SK-N-SH (cell line): Measurements from ENCODE around the gene SFMBT2. TPM values are rescaled to one million over a fixed set of nuclear protein-coding genes. Genes with fewer than 3 reads are reported as not detected.

Experiments used
- CTCF ChIA-PET: fragments of 300-600, 350-600 bp; formaldehyde crosslinking; extraction: SDS; loops from one replicate; lab custom pipeline; 2021; lab: Yijun Ruan, JAX
- POLR2A ChIA-PET: fragments of 350-600 bp; sonication (Branson Sonifier 250); formaldehyde crosslinking; extraction: SDS; loops from one replicate; lab custom pipeline; 2020; ENCODE audit warnings: antibody characterized with exemption, inconsistent platforms; lab: Yijun Ruan, JAX
- DNase-seq: peaks from one replicate; pipeline ENCODE4 v3.0.0; 2012
- H2AFZ ChIP-seq: fragments of 200-600 bp; sonication (generic); 2 replicates; pipeline ENCODE4 v1.8.1; 2016; ENCODE audit warnings: antibody characterized with exemption, mild to moderate bottlenecking, low read depth
- H3F3A ChIP-seq: fragments of 200-600 bp; sonication (generic); replicated peaks from 2 replicates; pipeline ENCODE3; 2016; ENCODE audit warnings: antibody characterized with exemption, mild to moderate bottlenecking; ENCODE audit not compliant: insufficient read depth
- H3K27ac ChIP-seq, 2 experiments: fragments of 200-500 bp in 1 of 2; fragments of 200-600 bp in 1 of 2; sonication (Bioruptor generic) in 1 of 2; sonication (generic), shearing (Covaris generic) in 1 of 2; 2 replicates each; pipeline versions ENCODE4 v1.5.1 to v1.6.1; 2014 to 2016; ENCODE audit warnings: low read depth in 2 of 2, inconsistent platforms in 1 of 2, low read length in 1 of 2, mild to moderate bottlenecking in 1 of 2, mixed read lengths in 1 of 2
- H3K27me3 ChIP-seq: fragments of 200-600 bp; sonication (generic), shearing (Covaris generic); 2 replicates; pipeline ENCODE4 v1.6.1; 2016; ENCODE audit warnings: mixed run types; ENCODE audit not compliant: insufficient read depth
- H3K36me3 ChIP-seq, 2 experiments: fragments of 200-500 bp in 1 of 2; fragments of 200-600 bp in 1 of 2; sonication (Bioruptor generic) in 1 of 2; sonication (generic) in 1 of 2; replicated peaks in 1 of 2; 2 replicates each; pipeline versions ENCODE3 to v1.5.1; 2014 to 2016; ENCODE audit warnings: low read length in 1 of 2, mild to moderate bottlenecking in 1 of 2; ENCODE audit not compliant: insufficient read depth in 2 of 2, control insufficient read depth in 1 of 2
- H3K4me1 ChIP-seq, 2 experiments: fragments of 200-500 bp in 1 of 2; fragments of 200-600 bp in 1 of 2; sonication (Bioruptor generic) in 1 of 2; sonication (generic), shearing (Covaris generic) in 1 of 2; 2 replicates each; pipeline versions ENCODE4 v1.5.1 to v1.6.1; 2014 to 2016; ENCODE audit warnings: low read depth in 1 of 2, low read length in 1 of 2, mixed run types in 1 of 2; ENCODE audit not compliant: insufficient read depth in 2 of 2, control insufficient read depth in 1 of 2
- H3K4me2 ChIP-seq: fragments of 200-600 bp; sonication (generic), shearing (Covaris generic); 2 replicates; pipeline ENCODE4 v1.6.1; 2017; ENCODE audit warnings: mixed run types
- H3K4me3 ChIP-seq, 2 experiments: fragments of 200-500 bp in 1 of 2; fragments of 200-600 bp in 1 of 2; sonication (Bioruptor generic) in 1 of 2; sonication (generic), shearing (Covaris generic) in 1 of 2; 2 replicates each; pipeline versions ENCODE4 v1.5.1 to v1.8.1; 2014 to 2016; ENCODE audit warnings: low read depth in 2 of 2, inconsistent platforms in 1 of 2, low read length in 1 of 2, mild to moderate bottlenecking in 1 of 2, mixed read lengths in 1 of 2, moderate library complexity in 1 of 2
- H3K79me2 ChIP-seq: fragments of 200-600 bp; sonication (generic); 2 replicates; pipeline ENCODE4 v1.8.1; 2017; ENCODE audit warnings: mild to moderate bottlenecking; ENCODE audit not compliant: insufficient read depth
- H3K9ac ChIP-seq: fragments of 200-600 bp; sonication (generic); 2 replicates; pipeline ENCODE4 v1.6.1; 2017; ENCODE audit warnings: mixed run types
- H3K9me2 ChIP-seq: fragments of 200-600 bp; sonication (generic); 2 replicates; pipeline ENCODE4 v1.6.1; 2017; ENCODE audit warnings: mixed run types
- H3K9me3 ChIP-seq: fragments of 200-600 bp; sonication (generic); 2 replicates; pipeline ENCODE4 v1.6.1; 2017; ENCODE audit warnings: mixed run types, mild to moderate bottlenecking, moderate library complexity
- H4K20me1 ChIP-seq: fragments of 200-600 bp; sonication (generic); 2 replicates; pipeline ENCODE4 v1.6.1; 2017; ENCODE audit warnings: mild to moderate bottlenecking, mixed run types; ENCODE audit not compliant: insufficient read depth
- CHD2 ChIP-seq: fragments of 150-350 bp; IDR thresholded peaks from 2 replicates; pipeline ENCODE4 v1.6.1; 2018; ENCODE audit warnings: low read length; ENCODE audit not compliant: partially characterized antibody
- CTCF ChIP-seq: fragments of 200-600 bp; sonication (generic); IDR thresholded peaks from 2 replicates; pipeline ENCODE4 v1.6.1; 2017; ENCODE audit warnings: antibody characterized with exemption, mild to moderate bottlenecking, moderate library complexity
- EZH2phosphoT487 ChIP-seq: fragments of 200-600 bp; sonication (generic); IDR thresholded peaks from 2 replicates; pipeline ENCODE4 v1.6.1; 2017; ENCODE audit warnings: low read depth, mixed run types, mild to moderate bottlenecking, antibody characterized with exemption, moderate library complexity, borderline replicate concordance
- FOXM1 ChIP-seq: IDR thresholded peaks from 2 replicates; pipeline ENCODE4 v1.4.0; 2012; ENCODE audit warnings: low read depth, mild to moderate bottlenecking
- GABPA ChIP-seq: IDR thresholded peaks from 2 replicates; pipeline ENCODE4 v1.4.0; 2012; ENCODE audit warnings: low read depth, mild to moderate bottlenecking
- GATA2 ChIP-seq: sonication (generic); formaldehyde crosslinking; IDR thresholded peaks from 2 replicates; pipeline ENCODE4 v1.5.0; 2020; ENCODE audit warnings: mild to moderate bottlenecking, missing genetic modification reagents
- JUND ChIP-seq: IDR thresholded peaks from 2 replicates; pipeline ENCODE4 v1.4.0; 2012
- MAX ChIP-seq: IDR thresholded peaks from 2 replicates; pipeline ENCODE4 v1.4.0; 2012; ENCODE audit warnings: low read depth
- MEF2A ChIP-seq: IDR thresholded peaks from 2 replicates; pipeline ENCODE4 v1.4.0; 2012; ENCODE audit warnings: low read depth, borderline replicate concordance
- MXI1 ChIP-seq: IDR thresholded peaks from 2 replicates; pipeline ENCODE4 v1.6.1; 2012; ENCODE audit warnings: mild to moderate bottlenecking, low read depth, low read length, improper control_type of control experiment
- NFIC ChIP-seq: IDR thresholded peaks from 2 replicates; pipeline ENCODE4 v1.4.0; 2012; ENCODE audit warnings: borderline replicate concordance
- POLR2AphosphoS5 ChIP-seq: IDR thresholded peaks from 2 replicates; pipeline ENCODE4 v1.6.1; 2012; ENCODE audit warnings: low read depth, low read length
- RAD21 ChIP-seq: IDR thresholded peaks from 2 replicates; pipeline ENCODE4 v1.6.1; 2012; ENCODE audit warnings: mild to moderate bottlenecking, low read length
- RCOR1 ChIP-seq: fragments of 150-350 bp; IDR thresholded peaks from 2 replicates; pipeline ENCODE4 v1.6.1; 2017; ENCODE audit warnings: antibody characterized with exemption, low read length
- SIN3A ChIP-seq: IDR thresholded peaks from 2 replicates; pipeline ENCODE4 v1.6.1; 2012; ENCODE audit warnings: low read depth, mild to moderate bottlenecking, low read length, moderate library complexity, borderline replicate concordance
- TAF1 ChIP-seq: IDR thresholded peaks from 2 replicates; pipeline ENCODE4 v1.6.1; 2012; ENCODE audit warnings: low read depth, mild to moderate bottlenecking, low read length, moderate library complexity, borderline replicate concordance
- USF2 ChIP-seq: fragments of 150-350 bp; IDR thresholded peaks from 2 replicates; pipeline ENCODE4 v1.6.1; 2017; ENCODE audit warnings: antibody characterized with exemption, low read length, low read depth, borderline replicate concordance
- YY1 ChIP-seq: IDR thresholded peaks from 2 replicates; pipeline ENCODE4 v1.4.0; 2012; ENCODE audit warnings: low read depth, mild to moderate bottlenecking
- ZBTB33 ChIP-seq: IDR thresholded peaks from 2 replicates; pipeline ENCODE4 v1.4.0; 2012; ENCODE audit warnings: low read depth, borderline replicate concordance
- WGBS: methylation state at CpG from one replicate; pipeline ENCODE4 v1.1.6; 2017; ENCODE audit warnings: low lambda C conversion rate; 5-methylcytosine and 5-hydroxymethylcytosine counted together
- polyA plus RNA-seq, 3 experiments: library from polyadenylated mRNA; depleted of rRNA; stranded (reverse); fragments of >200 nt; gene quantifications; 2 replicates each; pipeline ENCODE4 v1.2.3, GENCODE V29; 2012
- TF ChIP-seq, protein P1 (sequence below): IDR thresholded peaks from 2 replicates; pipeline ENCODE4 v1.6.1; 2012; ENCODE audit warnings: mild to moderate bottlenecking, low read depth, low read length, moderate library complexity

SFMBT2 gene
- polyA plus RNA-seq, 1 of the 3 experiments (the other 2 are of a cell fraction) = 0.20 TPM

- Histone ChIP-seq H3K4me3 (no peak overlapping the region), H2AFZ (no peak overlapping the region), H4K20me1 (no peaks in the 10 kb centered on the region), H3K36me3 (no peaks in the 10 kb centered on the region), H3K9ac (no peak overlapping the region), H3K79me2 (no peaks in the 10 kb centered on the region), H3K27me3 (no peaks in the 10 kb centered on the region), H3F3A (no peaks in the 10 kb centered on the region), H3K9me3 (no peaks in the 10 kb centered on the region), H3K9me2 (no peaks in the 10 kb centered on the region), H3K4me1 (no peaks in the 10 kb centered on the region), H3K27ac (no peak overlapping the region), H3K4me2 (no peak overlapping the region)
- no peak for TF ChIP-seq MEF2A
- no peak for TF ChIP-seq NFIC
- no peak for TF ChIP-seq FOXM1
- no peak for TF ChIP-seq GATA2 (CRISPR knock-in tag)
- no peak for TF ChIP-seq USF2
- no peak for DNase-seq
- ChIA-PET POLR2A (no interaction called here), CTCF (no interaction called here)
- 72% methylated on average over 5 of the region's 5 CpGs for WGBS
Measured at GRCh38 chr10:7194571-7194970, 216.3 kb downstream of the SFMBT2 start.

DNA sequence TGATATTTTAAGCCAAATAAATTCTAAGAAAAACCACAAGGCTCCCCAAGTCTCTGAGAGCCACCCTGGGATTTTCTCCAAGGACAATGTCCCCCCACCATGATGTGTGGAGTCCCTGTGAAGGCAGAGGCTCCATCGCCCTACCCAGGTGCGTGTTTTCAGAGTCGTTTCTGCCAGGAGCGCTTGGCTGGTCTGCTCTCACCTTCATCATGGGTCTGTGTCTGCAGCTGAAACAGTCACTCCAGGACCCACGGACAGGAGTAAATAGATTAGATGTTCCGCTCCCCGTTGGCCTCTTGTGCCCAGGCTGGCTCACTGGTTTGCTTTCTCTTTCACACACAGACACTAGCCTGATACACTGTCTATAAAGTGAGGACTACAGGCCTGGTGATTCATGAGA is 217.5 kb downstream of the SFMBT2 start:
- Histone ChIP-seq H3K27ac (no peak overlapping the region), H4K20me1 (no peaks in the 10 kb centered on the region), H3K9me3 (no peaks in the 10 kb centered on the region), H3K79me2 (no peaks in the 10 kb centered on the region), H2AFZ (no peak overlapping the region), H3K27me3 (no peaks in the 10 kb centered on the region), H3K4me3 (no peak overlapping the region), H3K36me3 (no peaks in the 10 kb centered on the region), H3K9ac (no peak overlapping the region), H3F3A (no peaks in the 10 kb centered on the region), H3K4me2 (no peak overlapping the region), H3K4me1 (no peaks in the 10 kb centered on the region), H3K9me2 (no peaks in the 10 kb centered on the region)
- ChIA-PET POLR2A (no interaction called here), CTCF (no interaction called here)
- WGBS = 78% methylated on average over 3 of the region's 7 CpGs
- DNase-seq = no peak
- no peak for TF ChIP-seq GABPA
- no peak for TF ChIP-seq EZH2phosphoT487
- no peak for TF ChIP-seq ZBTB33
- TF ChIP-seq RAD21 = no peak
- no peak for TF ChIP-seq MXI1
- no peak for TF ChIP-seq TAF1
- TF ChIP-seq RCOR1 = no peak
- no peak for TF ChIP-seq MAX
- TF ChIP-seq CHD2 = no peak
- no peak for TF ChIP-seq JUND
- no peak for TF ChIP-seq MEF2A
- no peak for TF ChIP-seq YY1
- TF ChIP-seq, protein P1, sequence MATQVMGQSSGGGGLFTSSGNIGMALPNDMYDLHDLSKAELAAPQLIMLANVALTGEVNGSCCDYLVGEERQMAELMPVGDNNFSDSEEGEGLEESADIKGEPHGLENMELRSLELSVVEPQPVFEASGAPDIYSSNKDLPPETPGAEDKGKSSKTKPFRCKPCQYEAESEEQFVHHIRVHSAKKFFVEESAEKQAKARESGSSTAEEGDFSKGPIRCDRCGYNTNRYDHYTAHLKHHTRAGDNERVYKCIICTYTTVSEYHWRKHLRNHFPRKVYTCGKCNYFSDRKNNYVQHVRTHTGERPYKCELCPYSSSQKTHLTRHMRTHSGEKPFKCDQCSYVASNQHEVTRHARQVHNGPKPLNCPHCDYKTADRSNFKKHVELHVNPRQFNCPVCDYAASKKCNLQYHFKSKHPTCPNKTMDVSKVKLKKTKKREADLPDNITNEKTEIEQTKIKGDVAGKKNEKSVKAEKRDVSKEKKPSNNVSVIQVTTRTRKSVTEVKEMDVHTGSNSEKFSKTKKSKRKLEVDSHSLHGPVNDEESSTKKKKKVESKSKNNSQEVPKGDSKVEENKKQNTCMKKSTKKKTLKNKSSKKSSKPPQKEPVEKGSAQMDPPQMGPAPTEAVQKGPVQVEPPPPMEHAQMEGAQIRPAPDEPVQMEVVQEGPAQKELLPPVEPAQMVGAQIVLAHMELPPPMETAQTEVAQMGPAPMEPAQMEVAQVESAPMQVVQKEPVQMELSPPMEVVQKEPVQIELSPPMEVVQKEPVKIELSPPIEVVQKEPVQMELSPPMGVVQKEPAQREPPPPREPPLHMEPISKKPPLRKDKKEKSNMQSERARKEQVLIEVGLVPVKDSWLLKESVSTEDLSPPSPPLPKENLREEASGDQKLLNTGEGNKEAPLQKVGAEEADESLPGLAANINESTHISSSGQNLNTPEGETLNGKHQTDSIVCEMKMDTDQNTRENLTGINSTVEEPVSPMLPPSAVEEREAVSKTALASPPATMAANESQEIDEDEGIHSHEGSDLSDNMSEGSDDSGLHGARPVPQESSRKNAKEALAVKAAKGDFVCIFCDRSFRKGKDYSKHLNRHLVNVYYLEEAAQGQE = no peak
- TF ChIP-seq NFIC = no peak
- no peak for TF ChIP-seq POLR2AphosphoS5
- TF ChIP-seq CTCF = no peak
- no peak for TF ChIP-seq SIN3A
